Stimulated activated CD4-positive, alpha-beta T cell treated with anti-CD3 and anti-CD28 coated beads, TNF-alpha, amount 100 ng/mL, for 4 hours (primary cell): ENCODE results near the gene HMCN2.
"Not testable (repeated sequence)": the region's sequence is repeated elsewhere in the genome, so short reads cannot be mapped to it uniquely, and the experiment has no call there.

ENCODE experiments used
- DNase-seq, 3 experiments: peaks; one replicate each; pipeline ENCODE4 v3.0.0-alpha.2; 2020; ENCODE audit warnings: low read depth in 3 of 3

The HMCN2 gene

DNA sequence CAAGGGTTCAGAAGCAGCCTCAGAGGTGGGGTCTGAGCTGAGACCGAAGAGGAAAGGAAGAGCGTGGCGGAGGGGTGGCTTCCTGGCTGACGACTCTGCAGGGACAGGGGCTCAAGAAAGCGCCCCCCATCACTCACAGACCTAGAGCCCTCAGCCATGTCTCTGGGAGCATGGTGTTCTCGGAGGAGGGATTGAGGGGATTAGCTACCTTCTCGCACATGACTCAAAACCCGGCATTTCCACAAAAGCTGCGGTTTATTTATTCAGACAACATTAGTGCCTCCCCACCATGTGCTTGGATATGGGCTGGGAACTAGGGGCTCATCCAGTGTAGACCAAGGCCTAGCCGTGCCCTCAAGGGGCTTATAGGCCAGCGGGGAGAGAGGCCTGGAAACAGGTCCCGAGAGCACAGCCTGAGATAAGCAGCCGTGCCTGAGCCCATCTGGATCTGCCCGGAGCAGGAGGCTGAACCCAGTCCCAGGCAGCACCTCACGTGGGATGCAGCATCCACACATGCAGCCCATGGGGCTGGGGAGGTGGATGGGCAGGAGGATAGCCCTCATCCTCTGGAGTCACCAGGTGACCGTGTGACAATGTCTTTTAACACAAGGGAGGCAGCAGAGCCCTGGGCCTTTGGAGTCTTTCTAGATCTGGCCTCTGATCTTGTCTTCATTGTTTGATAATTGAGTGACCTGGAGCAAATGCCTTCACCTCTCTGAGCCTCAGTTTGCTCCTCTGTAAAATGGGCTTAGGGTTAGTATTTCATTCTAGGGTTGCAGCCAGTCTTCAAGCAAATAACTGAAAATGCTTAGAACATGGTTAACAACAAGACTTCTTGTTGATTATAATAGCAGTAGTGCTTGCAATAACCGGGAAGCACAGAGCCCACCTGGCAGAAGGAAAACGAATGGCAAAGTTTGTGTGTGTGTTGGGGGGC is 878 bp upstream of the HMCN2 start:
- DNase-seq, result no peak

DNA sequence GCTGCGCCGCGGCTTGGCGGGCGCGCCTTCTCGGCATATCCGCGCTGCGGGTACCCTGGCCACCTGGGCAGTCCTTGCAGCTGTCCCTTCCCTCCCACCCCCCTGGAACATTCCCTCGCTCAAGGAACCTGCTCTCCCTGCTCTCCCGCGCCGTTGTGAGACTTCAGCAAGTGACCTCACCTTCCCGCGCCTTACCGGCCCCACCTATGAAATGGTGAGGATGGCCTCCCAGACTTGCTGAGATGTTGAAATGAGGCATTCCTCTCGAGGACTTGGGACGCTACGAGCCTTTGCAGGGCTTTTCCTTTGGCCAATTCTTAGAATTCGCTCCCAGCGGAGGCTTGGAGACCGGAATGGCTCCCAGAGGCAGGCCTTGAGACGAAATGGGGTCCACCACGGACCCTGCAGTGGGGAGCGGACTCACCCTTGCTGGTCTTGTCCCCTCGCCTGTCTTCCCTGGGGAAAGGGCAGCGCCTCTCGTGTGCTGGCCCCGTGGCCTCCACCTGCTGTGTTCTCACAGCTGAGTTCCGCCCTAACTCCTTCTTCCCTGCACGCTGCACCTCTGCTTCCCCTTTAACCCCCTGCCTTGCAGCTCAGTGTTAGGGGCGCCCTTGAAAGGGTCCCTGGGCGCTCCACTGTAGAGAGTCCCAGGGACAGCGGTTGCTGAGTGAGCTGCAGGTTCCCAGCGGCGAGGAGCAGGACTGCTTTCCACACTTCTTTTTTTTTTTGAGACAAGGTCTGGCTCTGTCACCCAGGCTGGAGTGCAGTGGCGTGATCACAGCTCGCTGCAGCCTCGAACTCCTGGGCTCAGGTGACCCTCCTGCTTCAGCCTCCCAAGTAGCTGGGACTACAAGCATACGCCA is 907 bp downstream of the HMCN2 start:
- no peak for DNase-seq

DNA sequence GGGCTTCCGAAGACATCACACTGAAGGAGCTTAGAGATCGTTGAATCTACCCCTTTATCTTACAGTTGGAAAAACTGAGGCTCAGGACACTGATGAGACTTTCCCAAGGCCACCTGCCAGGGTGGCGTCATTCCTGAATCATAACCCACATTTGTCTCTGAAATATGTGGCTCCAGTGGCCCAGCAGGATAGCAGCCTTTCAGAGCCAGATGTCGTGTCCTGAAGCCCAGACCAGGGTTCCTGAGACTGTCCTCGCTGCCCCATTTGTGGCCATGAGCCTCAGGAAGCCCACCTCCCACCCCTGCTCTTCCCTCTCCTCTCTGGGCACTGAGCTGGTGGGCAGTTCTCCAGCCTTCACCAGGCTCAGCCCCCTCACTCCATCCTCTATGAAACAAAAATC is 2.4 kb downstream of the HMCN2 start:
- no peak for DNase-seq

DNA sequence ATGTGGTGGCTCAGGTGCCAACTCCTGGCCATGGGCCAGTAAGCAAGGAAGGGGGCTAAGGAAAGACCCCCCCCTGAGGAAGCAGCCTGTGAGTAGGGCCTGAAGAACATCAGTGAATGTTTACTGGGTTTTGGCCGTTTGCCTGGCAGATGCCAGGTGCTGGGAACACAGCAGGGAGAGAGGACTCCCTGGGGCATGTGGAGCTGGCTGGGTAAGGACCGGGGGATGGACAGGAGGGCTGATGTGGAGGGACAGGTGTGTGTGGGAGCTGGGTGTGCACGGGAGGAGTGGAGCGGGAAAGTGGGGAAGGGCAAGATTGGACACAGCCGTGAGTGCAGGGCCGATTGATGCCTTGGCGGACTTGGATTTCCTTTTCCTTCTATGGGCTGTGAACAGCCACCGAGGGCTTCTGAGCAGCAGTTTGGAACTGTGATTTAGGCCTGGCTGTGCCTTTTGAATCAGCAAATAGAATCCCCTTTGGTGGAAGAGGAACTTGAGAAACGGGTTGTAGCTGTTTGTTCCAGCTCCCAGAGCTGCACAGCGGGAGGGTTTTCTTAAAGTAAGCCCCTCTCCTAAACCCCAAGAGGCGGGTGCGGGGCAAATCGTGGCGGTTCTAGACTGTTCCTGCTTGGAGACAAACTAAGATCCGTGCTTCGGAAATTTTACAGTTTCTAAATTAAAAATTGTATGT is 3.1 kb downstream of the HMCN2 start:
- DNase-seq, result no peak

DNA sequence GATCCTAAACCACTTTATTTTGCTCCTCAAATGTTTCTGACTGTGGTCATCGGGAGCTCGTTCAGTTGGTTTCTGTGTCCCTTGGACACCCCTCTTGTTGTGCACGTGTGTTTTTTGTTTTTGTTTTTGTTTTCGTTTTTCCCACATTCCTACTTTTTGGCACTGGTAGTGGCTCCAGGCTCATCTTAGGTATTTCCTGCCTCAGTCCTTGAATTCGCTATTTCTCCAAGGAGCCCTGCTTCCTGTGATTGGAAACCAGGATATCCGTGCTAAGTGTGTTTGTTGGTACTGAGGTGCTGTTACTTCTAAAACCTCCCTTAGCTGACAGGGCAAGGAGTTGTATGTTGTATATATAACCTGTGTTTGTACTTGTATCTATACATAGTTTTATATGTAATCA is 5.9 kb downstream of the HMCN2 start:
- DNase-seq, result no peak

DNA sequence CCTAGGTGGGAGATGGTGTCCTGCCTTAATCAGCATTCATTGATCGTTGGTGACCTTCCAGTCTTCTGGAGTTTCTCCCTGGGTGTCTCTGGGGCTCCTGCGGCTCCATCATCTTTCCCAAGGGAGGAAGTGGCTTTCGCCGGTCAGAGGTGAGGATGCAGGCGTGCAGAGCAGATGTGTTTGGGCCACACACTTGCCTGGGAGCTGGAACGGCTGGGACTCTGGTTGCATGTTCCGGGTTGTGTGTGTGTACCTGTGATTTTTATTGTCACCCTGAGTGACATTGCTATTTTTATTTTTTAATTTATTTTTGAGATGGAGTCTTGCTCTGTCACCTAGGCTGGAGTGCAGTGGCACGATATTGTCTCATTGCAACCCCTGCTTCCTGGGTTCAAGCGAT is 9.6 kb downstream of the HMCN2 start:
- DNase-seq, result no peak

DNA sequence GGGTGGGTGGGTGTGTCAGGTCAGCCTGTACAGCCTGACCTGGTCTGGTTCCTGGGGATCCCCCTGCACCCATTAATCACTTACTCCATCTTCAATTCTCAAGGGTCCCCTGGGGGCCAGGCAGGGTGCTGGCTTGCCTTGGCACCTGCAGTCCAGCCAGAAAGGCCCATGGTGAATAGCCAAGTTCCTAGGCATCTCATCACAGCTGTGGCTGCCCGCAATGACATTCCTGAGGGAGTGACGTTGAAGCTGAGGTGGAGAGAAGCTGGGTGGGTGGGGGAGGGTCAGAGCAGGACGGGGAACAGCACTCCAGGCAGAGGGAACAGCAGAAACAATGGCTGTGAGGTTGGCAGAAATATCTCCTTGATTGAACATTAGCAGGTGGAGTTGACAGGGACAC is 10.6 kb downstream of the HMCN2 start:
- DNase-seq, result no peak

DNA sequence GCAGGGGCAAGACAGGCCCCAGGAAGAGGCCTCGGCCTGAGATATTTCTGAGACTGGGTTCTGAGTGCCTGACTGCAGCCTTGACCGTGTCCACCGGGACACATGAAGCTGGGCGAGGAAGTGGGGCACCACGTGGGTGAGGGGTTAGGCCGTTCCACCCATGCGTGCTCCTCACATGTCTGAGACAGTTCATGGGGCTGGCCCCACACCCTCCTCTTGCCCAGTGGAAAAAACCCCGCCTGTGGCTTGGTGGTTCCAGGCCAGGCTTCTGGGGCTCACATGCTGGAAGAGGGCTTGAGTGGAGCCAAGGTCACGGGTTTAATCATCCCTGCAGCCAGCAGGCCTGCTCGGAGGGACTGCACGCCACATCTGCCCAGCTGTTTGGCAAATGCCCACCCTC is 11.4 kb downstream of the HMCN2 start:
- no peak for DNase-seq

DNA sequence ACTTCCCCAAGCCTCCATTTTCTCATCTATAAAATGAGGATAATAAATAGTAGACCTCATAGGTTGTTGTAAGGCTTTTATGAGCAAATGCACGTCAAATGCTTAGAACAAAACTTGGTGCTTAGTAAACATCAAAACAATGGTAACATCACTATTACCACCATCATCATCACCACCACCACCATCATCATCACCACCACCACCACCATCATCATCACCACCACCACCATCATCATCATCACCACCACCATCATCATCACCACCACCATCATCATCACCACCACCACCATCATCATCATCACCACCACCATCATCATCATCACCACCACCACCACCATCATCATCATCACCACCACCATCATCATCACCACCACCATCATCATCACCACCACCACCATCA is 12.0 kb downstream of the HMCN2 start:
- DNase-seq, result not testable (repeated sequence)

DNA sequence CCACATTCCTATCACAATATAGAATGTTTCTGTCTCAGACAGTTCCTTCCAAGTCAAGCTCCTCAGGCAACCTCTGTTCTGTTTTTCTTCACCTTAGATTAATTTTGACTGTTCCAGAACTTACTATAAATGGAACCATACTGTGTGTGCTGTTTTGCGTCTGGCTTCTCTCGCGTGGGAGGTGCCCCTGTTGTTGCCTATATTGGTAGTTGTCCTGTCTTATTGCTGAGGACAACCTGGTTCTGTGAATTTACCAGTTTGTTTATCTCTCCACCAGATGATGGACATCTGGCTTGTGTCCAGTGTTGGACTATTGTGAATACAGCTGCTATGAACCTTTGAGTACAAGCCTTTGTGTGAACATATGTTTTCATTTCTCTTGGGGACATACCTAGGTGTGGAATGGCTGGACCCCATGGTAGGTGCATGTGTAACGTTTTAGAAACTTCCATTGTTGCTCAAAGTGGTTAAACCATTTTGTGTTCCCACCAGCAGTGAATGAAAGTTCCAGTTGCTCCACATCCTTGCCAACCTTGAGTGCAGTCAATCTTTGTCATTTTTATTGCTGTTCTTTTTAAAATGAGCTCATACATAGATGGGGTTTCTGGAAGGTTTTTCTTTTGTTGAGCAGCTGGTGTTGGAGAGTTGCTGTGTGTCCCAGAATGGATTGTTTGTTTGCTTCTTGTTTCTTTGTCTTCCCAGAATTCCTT is 18.1 kb downstream of the HMCN2 start:
- no peak for DNase-seq

DNA sequence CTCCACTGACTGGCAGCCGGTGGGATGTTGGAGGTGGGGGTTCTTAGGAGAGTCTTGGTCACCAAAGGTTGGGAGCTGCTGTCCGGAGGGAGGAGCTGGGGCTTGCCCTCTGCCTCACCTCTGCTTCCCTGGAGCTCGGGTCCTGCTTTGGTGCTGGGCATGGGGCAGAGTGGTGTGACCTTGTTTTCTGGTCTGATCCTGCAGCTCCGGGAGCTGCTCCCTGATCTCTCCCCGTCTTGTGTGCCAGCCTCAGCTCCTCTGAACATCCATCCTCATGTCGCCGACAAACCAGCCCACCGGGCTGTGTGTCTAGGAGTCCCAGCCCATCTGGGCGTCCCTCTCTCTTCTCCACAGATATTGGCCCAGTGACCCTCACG is 18.7 kb downstream of the HMCN2 start:
- DNase-seq, result no peak

DNA sequence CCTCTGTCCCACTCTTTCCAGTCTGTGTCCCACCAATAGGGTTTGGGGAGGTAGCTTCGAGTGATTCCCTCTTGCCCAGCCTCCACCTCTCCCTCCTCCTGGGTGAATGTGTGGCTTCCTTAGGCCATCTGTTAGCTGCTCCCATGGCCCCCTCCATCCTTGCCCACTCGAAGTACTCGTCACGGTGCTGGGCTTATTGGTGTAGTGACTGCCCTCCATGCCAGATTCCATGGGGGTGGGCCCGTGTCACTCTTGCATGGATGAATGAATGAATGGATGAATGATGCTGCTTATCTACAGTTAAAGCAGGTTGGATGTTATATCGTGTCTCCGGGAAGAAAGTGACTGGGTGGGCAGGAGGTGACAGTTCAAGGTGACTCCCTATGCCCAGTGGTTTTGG is 19.1 kb downstream of the HMCN2 start:
- DNase-seq, result no peak

DNA sequence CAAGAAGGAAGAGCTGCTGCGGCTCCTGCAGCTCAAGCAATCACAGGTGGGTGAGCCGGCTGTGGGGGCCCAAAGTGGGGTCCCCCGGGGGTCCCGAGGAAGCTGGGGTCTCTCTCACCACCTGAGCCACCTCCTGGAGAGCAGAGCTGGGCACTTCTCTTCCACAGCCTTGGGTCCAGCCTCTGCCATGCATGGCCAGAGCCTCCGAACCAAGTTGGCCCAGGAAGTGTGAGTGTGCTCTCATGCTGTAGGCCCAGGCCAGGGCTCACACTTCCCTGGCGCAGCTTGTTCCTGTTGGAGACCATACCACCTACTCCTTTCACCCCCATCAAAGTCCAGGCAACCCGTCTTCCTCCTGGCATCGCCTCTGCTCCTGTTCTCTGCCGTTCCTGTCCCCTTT is 19.7 kb downstream of the HMCN2 start:
- DNase-seq, result no peak

DNA sequence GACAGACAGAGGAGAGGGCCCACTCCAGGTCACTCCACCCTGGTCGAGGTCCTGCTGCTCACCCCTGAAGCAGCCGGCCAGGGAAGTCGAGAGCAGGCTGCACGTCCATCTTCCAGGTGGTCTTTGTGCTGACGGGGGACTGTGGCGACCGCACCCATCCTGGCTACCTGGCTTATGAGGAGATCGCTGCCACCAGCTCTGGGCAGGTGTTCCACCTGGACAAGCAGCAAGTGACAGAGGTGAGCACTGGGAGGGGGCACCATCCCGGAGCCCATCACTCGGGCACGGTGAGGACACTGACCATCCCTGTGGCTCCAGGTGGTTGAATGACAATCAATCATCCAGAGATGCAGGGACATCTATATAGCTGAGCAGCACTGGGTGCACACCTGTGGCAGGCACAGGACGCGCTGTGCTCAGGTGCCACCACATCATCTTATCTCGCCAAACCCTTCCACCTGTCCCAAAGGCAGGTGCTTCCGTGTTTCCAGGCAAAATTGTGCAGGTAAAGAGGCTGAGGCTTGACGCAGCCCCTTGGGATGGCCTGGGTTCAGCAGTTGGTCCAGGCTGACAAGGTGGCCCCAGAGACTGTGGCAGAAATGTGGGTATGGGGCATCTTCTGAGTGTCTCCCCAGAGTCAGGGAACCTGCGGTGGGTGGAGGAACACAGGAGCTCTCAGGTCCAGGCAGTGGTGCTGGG is 20.7 kb downstream of the HMCN2 start:
- DNase-seq, result no peak

DNA sequence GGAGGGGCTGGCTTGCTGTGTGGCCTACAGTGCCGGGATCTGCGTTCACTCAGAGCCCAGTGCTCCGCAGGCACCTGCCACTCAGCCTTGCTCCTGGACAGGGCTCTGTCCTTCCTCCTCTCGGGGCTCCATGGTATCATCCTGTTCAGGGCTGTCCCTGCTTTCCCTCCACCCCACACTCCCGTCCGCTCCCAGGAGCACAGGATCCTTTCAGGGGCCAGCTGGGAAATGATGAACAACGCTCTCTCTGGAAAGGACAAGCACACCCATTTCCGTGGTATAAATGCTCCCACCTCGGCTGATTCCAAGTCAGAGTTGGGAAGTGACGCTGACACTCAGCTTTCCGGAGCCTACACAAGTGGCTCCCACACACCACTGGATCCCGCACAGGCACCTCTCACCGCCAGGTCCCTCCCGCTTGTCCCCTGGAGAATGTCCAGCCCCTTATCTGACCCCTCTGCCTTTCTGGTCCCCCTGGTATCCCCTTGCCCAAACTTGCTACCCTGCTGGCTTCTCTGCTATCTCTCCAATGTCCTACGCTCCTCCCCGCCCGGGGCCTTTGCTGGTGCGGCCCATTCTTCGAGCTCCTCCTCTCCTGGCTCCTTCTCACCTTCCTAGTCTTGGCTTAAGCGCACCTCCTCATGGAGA is 21.3 kb downstream of the HMCN2 start:
- no peak for DNase-seq

DNA sequence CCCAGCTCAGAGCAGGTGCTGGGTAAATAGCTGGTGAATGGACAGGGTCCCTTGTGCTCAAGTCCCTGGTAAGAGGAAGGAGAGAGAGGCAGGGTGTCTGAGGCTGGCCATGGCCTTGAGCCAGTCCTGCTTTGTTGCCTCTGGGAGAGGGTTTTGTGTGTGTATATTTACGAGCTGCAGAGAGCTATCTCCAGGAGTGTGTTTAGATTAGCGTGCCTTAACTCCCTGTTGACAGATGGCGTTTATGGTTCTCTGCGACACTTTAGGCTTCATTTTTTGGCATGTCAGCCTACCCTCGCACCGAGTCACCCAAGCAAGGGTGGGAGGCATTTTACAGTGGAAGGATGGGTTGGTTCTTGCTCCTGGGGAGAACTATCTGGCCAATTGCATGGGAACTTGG is 22.2 kb downstream of the HMCN2 start:
- DNase-seq, result no peak

DNA sequence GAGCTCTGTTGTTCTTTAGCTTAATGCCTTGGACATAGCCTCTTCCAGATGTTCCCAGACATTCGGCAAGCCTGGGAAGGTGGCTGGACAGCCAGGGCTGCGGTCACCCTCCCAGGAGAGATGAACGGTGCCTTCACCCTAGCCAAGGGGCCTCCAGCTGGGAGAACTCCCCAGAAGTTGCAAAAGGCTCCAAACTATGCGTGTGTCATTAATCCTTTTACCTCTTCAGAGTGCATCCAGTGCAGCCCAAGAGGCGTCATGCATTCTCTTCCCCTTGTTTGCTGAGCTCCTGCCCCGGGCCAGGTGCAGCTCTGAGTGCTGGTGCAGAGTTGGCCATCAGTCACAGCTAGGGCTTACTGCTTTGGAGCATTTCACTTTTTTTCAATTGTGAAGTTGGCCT is 22.8 kb downstream of the HMCN2 start:
- no peak for DNase-seq

DNA sequence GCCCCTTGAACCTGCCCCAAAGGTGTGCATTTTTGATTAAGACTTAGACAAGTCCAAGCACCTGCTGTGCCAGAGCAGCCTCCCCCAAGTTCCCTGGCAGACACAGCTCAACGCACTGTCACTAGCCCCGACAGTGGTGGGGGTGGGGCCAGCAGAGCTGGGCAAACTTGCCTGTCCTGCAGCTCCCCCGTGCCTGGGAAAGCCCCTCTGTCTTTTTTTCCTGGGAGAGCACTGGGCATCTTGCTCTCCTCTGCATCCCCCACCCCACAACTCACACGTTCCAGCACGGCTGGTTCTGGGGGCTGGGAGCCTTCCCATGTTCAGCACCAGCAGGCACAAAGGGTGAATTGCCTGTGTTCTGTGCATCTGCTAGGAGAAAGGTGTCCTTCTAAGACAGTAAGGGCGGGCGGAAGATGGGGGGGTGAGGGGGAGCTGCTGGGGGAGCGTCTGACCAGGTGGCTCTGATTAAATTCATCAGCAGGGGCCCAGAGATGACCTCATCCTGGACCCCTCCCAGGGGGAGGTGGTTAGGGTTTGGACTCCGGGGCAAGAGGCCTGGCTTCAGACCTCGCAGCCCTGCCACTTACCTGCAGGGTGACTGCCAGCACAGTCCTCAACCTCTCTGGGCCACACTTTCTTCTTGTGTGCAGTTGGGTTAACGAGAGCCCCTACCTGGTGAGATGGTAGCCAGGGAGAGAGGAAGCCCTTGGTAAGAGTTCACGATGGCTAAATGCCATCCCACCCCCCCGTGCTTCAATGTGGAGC is 23.5 kb downstream of the HMCN2 start:
- no peak for DNase-seq

DNA sequence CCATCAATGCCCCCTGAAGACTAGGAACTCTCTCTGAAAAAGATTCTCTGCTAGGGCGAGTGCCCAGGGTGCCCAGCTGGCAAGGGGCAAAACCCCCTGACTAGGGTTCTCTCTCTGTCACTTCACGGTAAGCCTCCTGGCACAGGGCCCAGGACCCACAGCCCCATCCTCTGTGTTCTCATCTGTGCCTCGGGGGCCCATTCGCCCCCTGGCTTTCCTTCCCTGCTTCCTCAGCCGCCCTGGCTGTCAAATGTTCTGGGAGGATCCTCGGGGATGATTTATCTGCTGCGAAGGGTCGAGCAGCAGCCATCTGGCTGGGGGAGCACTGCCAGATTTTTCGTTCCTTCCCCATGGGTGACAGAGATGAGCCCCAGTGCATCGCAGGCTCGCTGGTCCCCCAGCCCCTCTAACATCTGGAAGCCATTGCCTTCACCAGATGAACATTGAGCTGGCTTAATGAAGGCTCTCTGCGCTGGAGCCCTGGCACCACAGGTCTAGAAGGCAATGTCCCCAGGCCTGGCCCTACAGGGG is 24.2 kb downstream of the HMCN2 start:
- no peak for DNase-seq
